IMR-90 (cell line): ENCODE results near the gene RCN2. TPM values are rescaled to one million over a fixed set of nuclear protein-coding genes. Genes with fewer than 3 reads are reported as not detected.

Source experiments
- ATAC-seq: fragments of 200-7000 bp; cut with Tn5 transposase; 2 replicates; pipeline ENCODE4 v1.9.1; 2020; ENCODE audit warnings: low read depth, mild to moderate bottlenecking, moderate library complexity
- BruUV-seq: library from RNA; stranded (reverse); fragments of 400-500 nt; replicated peaks from 2 replicates; lab custom pipeline; 2021; lab: Mats Ljungman, UMichigan
- CTCF ChIA-PET: fragments of 300-600 bp; formaldehyde crosslinking; extraction: SDS; loops from one replicate; lab custom pipeline; 2021; ENCODE audit warnings: antibody characterized with exemption; lab: Yijun Ruan, JAX
- POLR2A ChIA-PET: fragments of 300-600 bp; sonication (Branson Sonifier 250); formaldehyde crosslinking; loops from one replicate; lab custom pipeline; 2022; ENCODE audit warnings: antibody characterized with exemption; ENCODE audit not compliant: unreplicated experiment; lab: Charles Lee
- DNase-seq: peaks from one replicate; pipeline ENCODE4 v3.0.0; 2013
- H2AFZ ChIP-seq: replicated peaks from 2 replicates; pipeline ENCODE3; 2013; ENCODE audit warnings: low read length, mild to moderate bottlenecking; ENCODE audit not compliant: poor library complexity
- H2AK5ac ChIP-seq: 2 replicates; pipeline ENCODE4 v1.6.1; 2013; ENCODE audit warnings: low read depth, low read length, inconsistent platforms
- H2AK9ac ChIP-seq: replicated peaks from 2 replicates; pipeline ENCODE3; 2013; ENCODE audit warnings: mild to moderate bottlenecking, low read depth, low read length, moderate library complexity; ENCODE audit not compliant: poor library complexity
- H2BK120ac ChIP-seq: 2 replicates; pipeline ENCODE4 v1.6.1; 2013; ENCODE audit warnings: low read depth, low read length, inconsistent platforms
- H2BK15ac ChIP-seq: 3 replicates; pipeline ENCODE4 v1.6.1; 2013; ENCODE audit warnings: low read depth, low read length, inconsistent platforms
- H2BK20ac ChIP-seq: 2 replicates; pipeline ENCODE4 v1.6.1; 2013; ENCODE audit warnings: low read depth, mild to moderate bottlenecking, inconsistent platforms, low read length, moderate library complexity
- H2BK5ac ChIP-seq: 2 replicates; pipeline ENCODE4 v1.6.1; 2013; ENCODE audit warnings: mild to moderate bottlenecking, low read depth, low read length, inconsistent platforms; ENCODE audit not compliant: poor library complexity, severe bottlenecking
- H3K14ac ChIP-seq: replicated peaks from 2 replicates; pipeline ENCODE4 v1.6.1; 2013; ENCODE audit warnings: low read depth, low read length, inconsistent platforms
- H3K18ac ChIP-seq: 2 replicates; pipeline ENCODE4 v1.6.1; 2013; ENCODE audit warnings: low read depth, low read length, control low read depth
- H3K23ac ChIP-seq: 2 replicates; pipeline ENCODE4 v1.6.1; 2013; ENCODE audit warnings: low read depth, low read length, inconsistent platforms
- H3K27ac ChIP-seq: 2 replicates; pipeline ENCODE4 v1.5.1; 2013; ENCODE audit warnings: mild to moderate bottlenecking, control low read depth, low read length; ENCODE audit not compliant: insufficient read depth
- H3K27me3 ChIP-seq: 2 replicates; pipeline ENCODE4 v1.6.1; 2013; ENCODE audit warnings: low read length; ENCODE audit not compliant: control insufficient read depth, insufficient read depth
- H3K36me3 ChIP-seq: 2 replicates; pipeline ENCODE4 v1.6.1; 2013; ENCODE audit warnings: low read length, mixed read lengths; ENCODE audit not compliant: control insufficient read depth, insufficient read depth
- H3K4ac ChIP-seq: 2 replicates; pipeline ENCODE4 v1.6.1; 2013; ENCODE audit warnings: low read depth, low read length, inconsistent platforms
- H3K4me1 ChIP-seq: 2 replicates; pipeline ENCODE4 v1.6.1; 2013; ENCODE audit warnings: low read length, mixed read lengths; ENCODE audit not compliant: control insufficient read depth, insufficient read depth
- H3K4me2 ChIP-seq: 2 replicates; pipeline ENCODE4 v1.6.1; 2013; ENCODE audit warnings: low read depth, mild to moderate bottlenecking, control low read depth, low read length, moderate library complexity
- H3K4me3 ChIP-seq: 2 replicates; pipeline ENCODE4 v1.5.1; 2013; ENCODE audit warnings: low read depth, mild to moderate bottlenecking, control low read depth, low read length, moderate library complexity; ENCODE audit not compliant: insufficient read depth
- H3K56ac ChIP-seq: 2 replicates; pipeline ENCODE4 v1.6.1; 2013; ENCODE audit warnings: low read length, inconsistent platforms; ENCODE audit not compliant: insufficient read depth; ENCODE audit errors: extremely low read depth
- H3K79me1 ChIP-seq, 2 experiments: 2 replicates each; pipeline ENCODE4 v1.6.1; 2013; ENCODE audit warnings: low read length in 2 of 2, inconsistent platforms in 1 of 2, low read depth in 1 of 2
- H3K9ac ChIP-seq: 2 replicates; pipeline ENCODE4 v1.6.1; 2013; ENCODE audit warnings: low read depth, low read length, control low read depth
- H3K9me1 ChIP-seq: 2 replicates; pipeline ENCODE4 v1.6.1; 2013; ENCODE audit warnings: low read length, inconsistent platforms; ENCODE audit not compliant: insufficient read depth
- H3K9me3 ChIP-seq: 2 replicates; pipeline ENCODE4 v1.6.1; 2013; ENCODE audit warnings: low read length; ENCODE audit not compliant: control insufficient read depth, insufficient read depth
- H4K20me1 ChIP-seq: 2 replicates; pipeline ENCODE4 v1.6.1; 2013; ENCODE audit warnings: low read length, inconsistent platforms; ENCODE audit not compliant: insufficient read depth
- H4K5ac ChIP-seq: 2 replicates; pipeline ENCODE4 v1.6.1; 2013; ENCODE audit warnings: mild to moderate bottlenecking, low read depth, low read length, control low read depth
- H4K8ac ChIP-seq, 2 experiments: 2 replicates each; pipeline ENCODE4 v1.6.1; 2013; ENCODE audit warnings: low read depth in 2 of 2, low read length in 2 of 2, control low read depth in 1 of 2, inconsistent platforms in 1 of 2
- H4K91ac ChIP-seq: 2 replicates; pipeline ENCODE4 v1.6.1; 2013; ENCODE audit warnings: low read depth, low read length, inconsistent platforms; ENCODE audit not compliant: insufficient read depth
- BHLHE40 ChIP-seq: fragments of 150-350 bp; IDR thresholded peaks from 2 replicates; pipeline ENCODE4 v1.6.1; 2016; ENCODE audit warnings: mild to moderate bottlenecking, low read depth, low read length
- CEBPB ChIP-seq: IDR thresholded peaks from 2 replicates; pipeline ENCODE4 v1.6.1; 2012; ENCODE audit warnings: low read depth, low read length, improper control_type of control experiment
- CHD1 ChIP-seq: IDR thresholded peaks from 2 replicates; pipeline ENCODE4 v1.6.1; 2012; ENCODE audit warnings: low read depth, low read length, improper control_type of control experiment
- MXI1 ChIP-seq: IDR thresholded peaks from 2 replicates; pipeline ENCODE4 v1.6.1; 2012; ENCODE audit warnings: low read depth, mild to moderate bottlenecking, low read length, moderate library complexity, borderline replicate concordance
- POLR2A ChIP-seq: IDR thresholded peaks from 2 replicates; pipeline ENCODE4 v1.6.1; 2012; ENCODE audit warnings: mild to moderate bottlenecking, low read depth, low read length
- RFX5 ChIP-seq: IDR thresholded peaks from 2 replicates; pipeline ENCODE4 v1.8.0; 2012; ENCODE audit warnings: low read depth, mild to moderate bottlenecking, low read length, moderate library complexity
- WGBS, 2 experiments: methylation state at CpG; one replicate each; pipeline versions ENCODE4 v1.1.5 to v1.1.7; 2013; ENCODE audit warnings: missing lambda C conversion rate in 2 of 2; ENCODE audit not compliant: insufficient read length in 1 of 2; ENCODE audit errors: extremely low coverage in 2 of 2; 5-methylcytosine and 5-hydroxymethylcytosine counted together
- dilution Hi-C: fragments of 300-500 bp; cut with HindIII; formaldehyde crosslinking; loops from one replicate; pipeline ENCODE4 v1.14.3; 2018; ENCODE audit warnings: low sequenced_read_pairs; ENCODE audit not compliant: unreplicated experiment
- in situ Hi-C: fragments of 300-500 bp; cut with MboI; formaldehyde crosslinking; loops from 3 replicates; pipeline ENCODE4 v1.14.3; 2019; ENCODE audit warnings: low sequenced_read_pairs, inconsistent platforms, mixed read lengths
- intact Hi-C: fragments of 100-400 bp; cut with micrococcal nuclease; formaldehyde crosslinking; loops from 2 replicates; pipeline ENCODE4 v1.10.0; 2022
- polyA plus RNA-seq, 3 experiments: library from polyadenylated mRNA; depleted of rRNA; stranded (reverse); fragments of >200 nt; gene quantifications; 2 replicates each; pipeline ENCODE4 v1.2.3, GENCODE V29; 2012; ENCODE audit warnings: low replicate concordance in 1 of 3
- total RNA-seq: library from RNA; depleted of rRNA; stranded (reverse); fragments of >200 nt; gene quantifications from 2 replicates; pipeline ENCODE4 v1.2.3, GENCODE V29; 2012
- TF ChIP-seq, protein P1 (sequence below): fragments of 150-350 bp; IDR thresholded peaks from 2 replicates; pipeline ENCODE4 v1.6.1; 2016; ENCODE audit warnings: low read depth, mild to moderate bottlenecking, low read length, moderate library complexity, borderline replicate concordance
- TF ChIP-seq, protein P2 (sequence below): conservative IDR thresholded peaks from 2 replicates; pipeline ENCODE4 v1.5.1; 2012; ENCODE audit warnings: mild to moderate bottlenecking, low read depth, low read length, improper control_type of control experiment

The RCN2 gene
- total and polyA plus RNA-seq, 2 of the 4 experiments (the other 2 are of a cell fraction), result 12.0 to 56.5 TPM

GRCh38 chr15:76941636-76942035 lies 10.1 kb downstream of the RCN2 start:
- Histone ChIP-seq H3K4ac (no peak overlapping the region), H4K8ac (no peak overlapping the region), H4K20me1 (peaks cover 2% of the 10 kb centered on the region), H3K18ac (no peak overlapping the region), H3K9me1 (peaks cover 3% of the 10 kb centered on the region), H3K9ac (no peak overlapping the region), H2AK5ac (no peak overlapping the region), H2BK120ac (no peak overlapping the region), H3K4me1 (peaks cover 7% of the 10 kb centered on the region), H2AK9ac (no peak overlapping the region), H2BK20ac (no peak overlapping the region), H2BK5ac (no peak overlapping the region), H4K91ac (no peak overlapping the region), H3K56ac (no peak overlapping the region), H3K4me2 (no peak overlapping the region), H2AFZ (no peak overlapping the region), H3K27ac (no peak overlapping the region), H2BK15ac (no peak overlapping the region), H3K79me1 (peaks cover under 1 to 13% of the 10 kb centered on the region in 2 experiments; a peak in 3 of 4 replicates), H3K23ac (no peak overlapping the region), H4K5ac (no peak overlapping the region), H3K36me3 (peaks cover 5% of the 10 kb centered on the region), H3K4me3 (no peak overlapping the region), H3K27me3 (no peaks in the 10 kb centered on the region), H3K9me3 (no peaks in the 10 kb centered on the region), H3K14ac (no peak overlapping the region)
- WGBS, 2 experiments, result no CpG with 5 or more reads among the region's 2 CpGs
- DNase-seq, result no peak
- dilution Hi-C loops, result no loop called here
- ChIA-PET POLR2A (no interaction called here), CTCF (interaction anchor here (0.6 to 1.9 kb wide), 4 partner anchors 9 to 428 kb away, joined by 3 to 5 read pairs (median 4); partner anchors contain the start of gene RCN2)
- in situ Hi-C loops, result no loop called here
- TF ChIP-seq BHLHE40 (no peak), POLR2A (no peak), CHD1 (no peak), MXI1 (no peak), CEBPB (no peak), RFX5 (no peak)
- TF ChIP-seq, protein P1, sequence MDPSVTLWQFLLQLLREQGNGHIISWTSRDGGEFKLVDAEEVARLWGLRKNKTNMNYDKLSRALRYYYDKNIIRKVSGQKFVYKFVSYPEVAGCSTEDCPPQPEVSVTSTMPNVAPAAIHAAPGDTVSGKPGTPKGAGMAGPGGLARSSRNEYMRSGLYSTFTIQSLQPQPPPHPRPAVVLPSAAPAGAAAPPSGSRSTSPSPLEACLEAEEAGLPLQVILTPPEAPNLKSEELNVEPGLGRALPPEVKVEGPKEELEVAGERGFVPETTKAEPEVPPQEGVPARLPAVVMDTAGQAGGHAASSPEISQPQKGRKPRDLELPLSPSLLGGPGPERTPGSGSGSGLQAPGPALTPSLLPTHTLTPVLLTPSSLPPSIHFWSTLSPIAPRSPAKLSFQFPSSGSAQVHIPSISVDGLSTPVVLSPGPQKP, result no peak
- TF ChIP-seq, protein P2, sequence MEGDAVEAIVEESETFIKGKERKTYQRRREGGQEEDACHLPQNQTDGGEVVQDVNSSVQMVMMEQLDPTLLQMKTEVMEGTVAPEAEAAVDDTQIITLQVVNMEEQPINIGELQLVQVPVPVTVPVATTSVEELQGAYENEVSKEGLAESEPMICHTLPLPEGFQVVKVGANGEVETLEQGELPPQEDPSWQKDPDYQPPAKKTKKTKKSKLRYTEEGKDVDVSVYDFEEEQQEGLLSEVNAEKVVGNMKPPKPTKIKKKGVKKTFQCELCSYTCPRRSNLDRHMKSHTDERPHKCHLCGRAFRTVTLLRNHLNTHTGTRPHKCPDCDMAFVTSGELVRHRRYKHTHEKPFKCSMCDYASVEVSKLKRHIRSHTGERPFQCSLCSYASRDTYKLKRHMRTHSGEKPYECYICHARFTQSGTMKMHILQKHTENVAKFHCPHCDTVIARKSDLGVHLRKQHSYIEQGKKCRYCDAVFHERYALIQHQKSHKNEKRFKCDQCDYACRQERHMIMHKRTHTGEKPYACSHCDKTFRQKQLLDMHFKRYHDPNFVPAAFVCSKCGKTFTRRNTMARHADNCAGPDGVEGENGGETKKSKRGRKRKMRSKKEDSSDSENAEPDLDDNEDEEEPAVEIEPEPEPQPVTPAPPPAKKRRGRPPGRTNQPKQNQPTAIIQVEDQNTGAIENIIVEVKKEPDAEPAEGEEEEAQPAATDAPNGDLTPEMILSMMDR, result no peak
- no peak for ATAC-seq
- intact Hi-C loops, result no loop called here
- BruUV-seq, result no TSS peak
